ENCODE results near the gene ITGA1.

ITGA1 gene

DNA sequence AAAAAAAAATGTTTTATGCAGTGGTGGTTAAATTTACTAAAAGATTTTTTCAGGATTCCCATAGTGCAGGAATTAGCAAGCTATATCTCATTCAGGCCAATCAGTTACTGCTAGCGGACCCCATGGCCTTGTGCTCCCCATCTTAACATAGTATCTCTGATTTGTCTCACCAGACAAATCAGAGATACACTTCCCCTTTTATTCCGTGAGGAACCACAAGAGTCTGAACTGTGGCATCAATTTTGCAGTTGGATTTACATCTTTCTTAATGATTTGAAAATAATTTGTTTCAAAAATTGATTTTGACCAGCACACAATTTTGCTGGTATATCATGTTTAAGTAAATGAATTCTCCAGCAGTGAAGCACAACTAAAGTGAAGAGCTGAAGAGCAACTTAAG, 17.9 kb downstream of the ITGA1 start:
- no peak overlapping the region for H3K18ac ChIP-seq (ENCODE audit: low read length)
- no peak overlapping the region for H3K23ac ChIP-seq (ENCODE audit: low read depth, low read length, poor library complexity)
- WGBS, 2 donors (ENCODE audit: extremely low coverage in 2 of 2, insufficient read length in 2 of 2, insufficient replicate concordance in 1 of 2): no CpG with 5 or more reads among the region's 2 CpGs
- no peak overlapping the region for H2BK12ac ChIP-seq (ENCODE audit: low read length)
- no peak overlapping the region for H2BK120ac ChIP-seq (ENCODE audit: low read depth, low read length)
- H2BK15ac ChIP-seq (ENCODE audit: low read length): no peak overlapping the region
- H3K36me3 ChIP-seq (replicated peaks in 1 of 2; ENCODE audit: control insufficient read depth in 2 of 2, insufficient read depth in 2 of 2, low read length in 2 of 2): peaks cover 0 to 37% of the 10 kb centered on the region in 2 donors
- no peaks in the 10 kb centered on the region for H3K79me1 ChIP-seq (ENCODE audit: low read depth, low read length)
- H4K8ac ChIP-seq (ENCODE audit: low read depth, low read length): no peak overlapping the region
- no peak overlapping the region for H3K27ac ChIP-seq (replicated peaks; ENCODE audit: low read length)
- H3K4me3 ChIP-seq (ENCODE audit: low read length in 2 of 2): no peak overlapping the region
- H3K27me3 ChIP-seq (ENCODE audit: control insufficient read depth in 3 of 3, insufficient read depth in 3 of 3, low read depth in 1 of 3, low read length in 3 of 3): no peaks in the 10 kb centered on the region
- DNase-seq (ENCODE audit: low spot score): no peak
- H3K9me3 ChIP-seq (replicated peaks in 1 of 2; ENCODE audit: control insufficient read depth in 2 of 2, insufficient read depth in 1 of 2, low read depth in 1 of 2, low read length in 2 of 2): no peaks in the 10 kb centered on the region
- peaks cover 6 to 10% of the 10 kb centered on the region in 2 donors for H3K4me1 ChIP-seq (ENCODE audit: control insufficient read depth in 2 of 2, insufficient read depth in 1 of 2, low read depth in 1 of 2, low read length in 2 of 2)
- no peak overlapping the region for H2BK5ac ChIP-seq (ENCODE audit: low read length)
- no peak overlapping the region for H3K4me2 ChIP-seq (ENCODE audit: insufficient read depth, low read length, poor library complexity, severe bottlenecking)
- H3K14ac ChIP-seq (ENCODE audit: low read length): no peak overlapping the region
- H3K4ac ChIP-seq (ENCODE audit: low read length): no peak overlapping the region
- no peak overlapping the region for H2AK5ac ChIP-seq (ENCODE audit: low read depth, low read length)
- no peak overlapping the region for H3K9ac ChIP-seq (ENCODE audit: low read depth, low read length, poor library complexity)
- no peak overlapping the region for H4K91ac ChIP-seq (ENCODE audit: low read depth, low read length, poor library complexity)
- no peak overlapping the region for H2AFZ ChIP-seq (ENCODE audit: low read length)

DNA sequence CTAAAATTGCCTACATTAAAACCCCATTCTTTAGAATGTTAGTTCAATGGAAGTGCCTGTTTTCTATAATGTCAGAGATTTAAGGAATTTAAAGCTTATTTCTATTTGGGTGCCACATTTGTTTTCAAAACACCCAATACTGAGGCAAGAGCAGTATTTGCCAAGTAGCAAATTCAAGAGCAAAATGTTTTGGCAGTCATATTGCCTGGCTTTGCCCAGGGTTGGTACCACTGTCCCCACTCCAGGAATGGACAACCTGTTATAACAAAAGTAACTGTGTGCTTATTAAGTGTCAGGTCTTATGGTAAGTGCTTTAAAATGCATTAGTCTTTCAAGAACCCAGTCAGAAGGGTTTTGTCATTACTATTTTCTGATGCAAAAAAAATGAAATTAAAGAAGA, 19.3 kb downstream of the ITGA1 start:
- H3K4me1 ChIP-seq (ENCODE audit: control insufficient read depth in 2 of 2, insufficient read depth in 1 of 2, low read depth in 1 of 2, low read length in 2 of 2): peaks cover 3 to 5% of the 10 kb centered on the region in 2 donors

DNA sequence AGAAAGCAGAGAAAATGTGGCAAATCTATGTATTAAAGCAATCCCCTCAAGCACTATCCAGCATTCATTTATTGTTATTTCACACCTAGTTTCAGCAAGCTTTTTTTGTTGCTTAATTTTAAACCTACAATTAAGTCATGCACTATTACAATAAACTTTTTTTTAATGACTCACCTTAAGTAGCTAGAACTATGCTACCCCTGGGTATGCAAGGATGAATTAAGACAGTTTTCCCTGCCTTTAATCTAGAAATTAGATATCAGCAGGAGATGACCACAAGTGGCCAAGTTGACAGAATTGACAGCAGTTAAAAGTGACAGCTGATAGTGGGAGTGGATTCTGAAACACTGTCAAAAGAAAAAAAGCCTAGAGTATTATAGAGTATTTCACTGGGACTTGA, 20.0 kb downstream of the ITGA1 start:
- H3K23ac ChIP-seq (ENCODE audit: low read depth, low read length, poor library complexity): no peak overlapping the region
- H3K9me3 ChIP-seq (replicated peaks in 1 of 2; ENCODE audit: control insufficient read depth in 2 of 2, insufficient read depth in 1 of 2, low read depth in 1 of 2, low read length in 2 of 2): no peaks in the 10 kb centered on the region
- H4K91ac ChIP-seq (ENCODE audit: low read depth, low read length, poor library complexity): no peak overlapping the region
- peaks cover 2 to 3% of the 10 kb centered on the region in 2 donors for H3K4me1 ChIP-seq (ENCODE audit: control insufficient read depth in 2 of 2, insufficient read depth in 1 of 2, low read depth in 1 of 2, low read length in 2 of 2)
- no peaks in the 10 kb centered on the region for H3K27me3 ChIP-seq (ENCODE audit: control insufficient read depth in 3 of 3, insufficient read depth in 3 of 3, low read depth in 1 of 3, low read length in 3 of 3)
- H2BK120ac ChIP-seq (ENCODE audit: low read depth, low read length): no peak overlapping the region
- H2AFZ ChIP-seq (ENCODE audit: low read length): no peak overlapping the region
- H3K14ac ChIP-seq (ENCODE audit: low read length): no peak overlapping the region
- no peak overlapping the region for H3K27ac ChIP-seq (replicated peaks; ENCODE audit: low read length)
- H3K4ac ChIP-seq (ENCODE audit: low read length): no peak overlapping the region
- no peak overlapping the region for H2BK15ac ChIP-seq (ENCODE audit: low read length)
- no peak overlapping the region for H2BK5ac ChIP-seq (ENCODE audit: low read length)
- no peak overlapping the region for H3K4me3 ChIP-seq (ENCODE audit: low read length in 2 of 2)
- H3K79me1 ChIP-seq (ENCODE audit: low read depth, low read length): no peaks in the 10 kb centered on the region
- H3K18ac ChIP-seq (ENCODE audit: low read length): no peak overlapping the region
- H2BK12ac ChIP-seq (ENCODE audit: low read length): no peak overlapping the region
- H2AK5ac ChIP-seq (ENCODE audit: low read depth, low read length): no peak overlapping the region
- no peak overlapping the region for H4K8ac ChIP-seq (ENCODE audit: low read depth, low read length)
- no peak overlapping the region for H3K4me2 ChIP-seq (ENCODE audit: insufficient read depth, low read length, poor library complexity, severe bottlenecking)
- DNase-seq (ENCODE audit: low spot score): no peak
- peaks cover 0 to 25% of the 10 kb centered on the region in 2 donors for H3K36me3 ChIP-seq (replicated peaks in 1 of 2; ENCODE audit: control insufficient read depth in 2 of 2, insufficient read depth in 2 of 2, low read length in 2 of 2)
- no peak overlapping the region for H3K9ac ChIP-seq (ENCODE audit: low read depth, low read length, poor library complexity)

More for the DNA sequence above, 19.3 kb downstream of the ITGA1 start:
- H3K27ac ChIP-seq (replicated peaks; ENCODE audit: low read length): no peak overlapping the region
- no peaks in the 10 kb centered on the region for H3K79me1 ChIP-seq (ENCODE audit: low read depth, low read length)
- H4K91ac ChIP-seq (ENCODE audit: low read depth, low read length, poor library complexity): no peak overlapping the region
- DNase-seq (ENCODE audit: low spot score): no peak
- no peak overlapping the region for H2BK5ac ChIP-seq (ENCODE audit: low read length)
- no peak overlapping the region for H2AFZ ChIP-seq (ENCODE audit: low read length)
- H4K8ac ChIP-seq (ENCODE audit: low read depth, low read length): no peak overlapping the region
- no peak overlapping the region for H3K9ac ChIP-seq (ENCODE audit: low read depth, low read length, poor library complexity)
- no peak overlapping the region for H2BK15ac ChIP-seq (ENCODE audit: low read length)
- no peak overlapping the region for H3K4me2 ChIP-seq (ENCODE audit: insufficient read depth, low read length, poor library complexity, severe bottlenecking)
- H2BK12ac ChIP-seq (ENCODE audit: low read length): no peak overlapping the region
- peaks cover 0 to 32% of the 10 kb centered on the region in 2 donors for H3K36me3 ChIP-seq (replicated peaks in 1 of 2; ENCODE audit: control insufficient read depth in 2 of 2, insufficient read depth in 2 of 2, low read length in 2 of 2)
- no peak overlapping the region for H3K4ac ChIP-seq (ENCODE audit: low read length)
- H3K18ac ChIP-seq (ENCODE audit: low read length): no peak overlapping the region
- no peak overlapping the region for H2BK120ac ChIP-seq (ENCODE audit: low read depth, low read length)
- H3K9me3 ChIP-seq (replicated peaks in 1 of 2; ENCODE audit: control insufficient read depth in 2 of 2, insufficient read depth in 1 of 2, low read depth in 1 of 2, low read length in 2 of 2): no peaks in the 10 kb centered on the region
- no peaks in the 10 kb centered on the region for H3K27me3 ChIP-seq (ENCODE audit: control insufficient read depth in 3 of 3, insufficient read depth in 3 of 3, low read depth in 1 of 3, low read length in 3 of 3)
- no peak overlapping the region for H3K23ac ChIP-seq (ENCODE audit: low read depth, low read length, poor library complexity)
- H3K4me3 ChIP-seq (ENCODE audit: low read length in 2 of 2): no peak overlapping the region
- H3K14ac ChIP-seq (ENCODE audit: low read length): no peak overlapping the region
- H2AK5ac ChIP-seq (ENCODE audit: low read depth, low read length): no peak overlapping the region

DNA sequence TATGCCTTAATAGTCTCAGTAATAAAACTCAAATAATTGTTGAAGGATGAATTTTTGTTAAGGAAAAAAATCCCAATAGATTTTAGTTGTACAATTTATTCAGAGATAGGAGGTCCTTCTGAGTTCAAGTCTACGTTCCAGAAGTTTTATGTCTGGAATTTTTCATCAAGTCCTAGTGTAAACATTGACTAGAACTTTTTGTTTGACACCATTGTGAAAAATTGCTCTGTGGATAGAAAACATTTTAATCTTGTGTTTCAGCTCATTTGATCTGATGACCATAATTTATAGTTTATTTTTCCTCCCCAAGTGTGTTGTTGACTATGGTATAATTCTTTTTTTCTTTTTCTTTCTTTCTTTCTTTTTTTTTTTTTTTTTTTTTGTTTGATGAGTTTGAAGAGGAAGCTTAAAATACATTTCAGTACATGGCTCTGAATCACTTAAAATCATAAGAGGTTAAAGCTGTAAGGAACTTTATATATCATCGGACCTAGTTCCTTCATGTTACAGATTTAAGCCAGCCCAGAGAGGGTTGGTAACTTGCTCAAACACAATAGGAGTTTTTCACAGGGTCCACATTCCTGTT, 20.7 kb downstream of the ITGA1 start:
- H3K23ac ChIP-seq (ENCODE audit: low read depth, low read length, poor library complexity): no peak overlapping the region
- no peak overlapping the region for H2BK12ac ChIP-seq (ENCODE audit: low read length)
- H3K9ac ChIP-seq (ENCODE audit: low read depth, low read length, poor library complexity): no peak overlapping the region
- no peak overlapping the region for H4K91ac ChIP-seq (ENCODE audit: low read depth, low read length, poor library complexity)
- no peak overlapping the region for H3K4me3 ChIP-seq (ENCODE audit: low read length in 2 of 2)
- no peak overlapping the region for H3K18ac ChIP-seq (ENCODE audit: low read length)
- no peak overlapping the region for H3K4ac ChIP-seq (ENCODE audit: low read length)
- peaks cover 0 to 3% of the 10 kb centered on the region in 2 donors for H3K4me1 ChIP-seq (ENCODE audit: control insufficient read depth in 2 of 2, insufficient read depth in 1 of 2, low read depth in 1 of 2, low read length in 2 of 2)
- no peak overlapping the region for H2AFZ ChIP-seq (ENCODE audit: low read length)
- H4K8ac ChIP-seq (ENCODE audit: low read depth, low read length): no peak overlapping the region
- no peak for DNase-seq (ENCODE audit: low spot score)
- no peak overlapping the region for H2BK5ac ChIP-seq (ENCODE audit: low read length)
- H3K14ac ChIP-seq (ENCODE audit: low read length): no peak overlapping the region
- H3K27ac ChIP-seq (replicated peaks; ENCODE audit: low read length): no peak overlapping the region
- peaks cover 0 to 19% of the 10 kb centered on the region in 2 donors for H3K36me3 ChIP-seq (replicated peaks in 1 of 2; ENCODE audit: control insufficient read depth in 2 of 2, insufficient read depth in 2 of 2, low read length in 2 of 2)
- no peak overlapping the region for H2AK5ac ChIP-seq (ENCODE audit: low read depth, low read length)
- H2BK120ac ChIP-seq (ENCODE audit: low read depth, low read length): no peak overlapping the region
- no peaks in the 10 kb centered on the region for H3K27me3 ChIP-seq (ENCODE audit: control insufficient read depth in 3 of 3, insufficient read depth in 3 of 3, low read depth in 1 of 3, low read length in 3 of 3)
- H3K9me3 ChIP-seq (replicated peaks in 1 of 2; ENCODE audit: control insufficient read depth in 2 of 2, insufficient read depth in 1 of 2, low read depth in 1 of 2, low read length in 2 of 2): no peaks in the 10 kb centered on the region
- H3K4me2 ChIP-seq (ENCODE audit: insufficient read depth, low read length, poor library complexity, severe bottlenecking): no peak overlapping the region
- H2BK15ac ChIP-seq (ENCODE audit: low read length): no peak overlapping the region
- WGBS, 2 donors (ENCODE audit: extremely low coverage in 2 of 2, insufficient read length in 2 of 2, insufficient replicate concordance in 1 of 2): no CpG with 5 or more reads among the region's 2 CpGs
- H3K79me1 ChIP-seq (ENCODE audit: low read depth, low read length): no peaks in the 10 kb centered on the region
